Stomach (tissue), 9 donors: ENCODE measurements around the gene C2CD2. TPM values are rescaled to one million over a fixed set of nuclear protein-coding genes. Genes with fewer than 3 reads are reported as not detected.

ENCODE experiments used
- DNase-seq, 2 donors: peaks; one replicate each; pipeline versions ENCODE4 v3.0.0 to v3.0.0-alpha.2; 2013 to 2019
- H3K27ac ChIP-seq, 5 donors: fragments of 200-600 bp in 4 of 5; sonication (generic) in 4 of 5; one replicate each; pipeline ENCODE4 v1.5.1; 2013 to 2019; ENCODE audit warnings: mild to moderate bottlenecking in 1 of 5, moderate library complexity in 1 of 5
- H3K27me3 ChIP-seq, 3 donors: fragments of 200-600 bp; sonication (generic); one replicate each; pipeline ENCODE4 v1.5.1; 2017 to 2019; ENCODE audit warnings: mixed run types in 1 of 3
- H3K36me3 ChIP-seq, 4 donors: fragments of 200-600 bp; sonication (generic); 1 replicate in 3 of 4; 2 replicates in 1 of 4; pipeline ENCODE4 v1.5.1; 2016 to 2019
- H3K4me1 ChIP-seq, 4 donors: fragments of 200-600 bp; sonication (generic); one replicate each; pipeline ENCODE4 v1.5.1; 2016 to 2019
- H3K4me3 ChIP-seq, 4 donors: fragments of 200-600 bp; sonication (generic) in 3 of 4; one replicate each; pipeline ENCODE4 v1.5.1; 2016 to 2019; ENCODE audit warnings: mild to moderate bottlenecking in 1 of 4
- H3K9me3 ChIP-seq, 4 donors: fragments of 200-600 bp; sonication (generic); one replicate each; pipeline ENCODE4 v1.5.1; 2016 to 2019
- EP300 ChIP-seq: sonication (generic); formaldehyde crosslinking; IDR thresholded peaks from one replicate; pipeline ENCODE4 v1.6.1; 2017; ENCODE audit warnings: antibody characterized with exemption
- POLR2A ChIP-seq, 4 donors: fragments of 450-650 bp; IDR thresholded peaks; one replicate each; pipeline ENCODE4 v1.6.1; 2016; ENCODE audit warnings: antibody characterized with exemption in 4 of 4, control low read depth in 2 of 4, mild to moderate bottlenecking in 1 of 4, moderate library complexity in 1 of 4
- POLR2AphosphoS5 ChIP-seq, 3 donors: sonication (generic); formaldehyde crosslinking; IDR thresholded peaks; one replicate each; pipeline ENCODE4 v1.6.1; 2016; ENCODE audit warnings: antibody characterized with exemption in 3 of 3
- WGBS, 5 donors: extraction: QIAGEN DNeasy Blood & Tissue Kit in 3 of 5; methylation state at CpG; one replicate each; pipeline versions ENCODE4 v1.1.5 to v1.1.7; 2013 to 2018; 5-methylcytosine and 5-hydroxymethylcytosine counted together
- intact Hi-C: fragments of 100-400 bp; cut with DNase I; formaldehyde crosslinking; loops from one replicate; pipeline ENCODE4 v1.15.1; 2023; ENCODE audit warnings: low total_unique reads
- polyA plus RNA-seq, 3 donors: library from polyadenylated mRNA; stranded (reverse); fragments of 200-250 nt; gene quantifications; one replicate each; pipeline ENCODE4 v1.2.3, GENCODE V29; 2013
- total RNA-seq, 5 donors: library from RNA; depleted of rRNA; stranded (reverse); fragments of >200 nt; gene quantifications; one replicate each; pipeline versions ENCODE4 v1.1.0 to v1.2.3, GENCODE V29; 2014 to 2016
- TF ChIP-seq, protein P1 (sequence below), 7 experiments: fragments of 450-650 bp in 4 of 7; fragments of 200-600 bp in 3 of 7; sonication (generic) in 3 of 7; IDR thresholded peaks; one replicate each; pipeline ENCODE4 v1.5.1; 2016 to 2019; ENCODE audit warnings: antibody characterized with exemption in 7 of 7, control low read depth in 2 of 7, mild to moderate bottlenecking in 1 of 7
- donor health status: healthy with polysubstance abuse.
- donor health status: Bipolar disorder and iron deficiency.
- donor health status: healthy.

Gene C2CD2
- total and polyA plus RNA-seq, 8 donors = 4.6 to 31.9 (median 16.0) TPM

DNA sequence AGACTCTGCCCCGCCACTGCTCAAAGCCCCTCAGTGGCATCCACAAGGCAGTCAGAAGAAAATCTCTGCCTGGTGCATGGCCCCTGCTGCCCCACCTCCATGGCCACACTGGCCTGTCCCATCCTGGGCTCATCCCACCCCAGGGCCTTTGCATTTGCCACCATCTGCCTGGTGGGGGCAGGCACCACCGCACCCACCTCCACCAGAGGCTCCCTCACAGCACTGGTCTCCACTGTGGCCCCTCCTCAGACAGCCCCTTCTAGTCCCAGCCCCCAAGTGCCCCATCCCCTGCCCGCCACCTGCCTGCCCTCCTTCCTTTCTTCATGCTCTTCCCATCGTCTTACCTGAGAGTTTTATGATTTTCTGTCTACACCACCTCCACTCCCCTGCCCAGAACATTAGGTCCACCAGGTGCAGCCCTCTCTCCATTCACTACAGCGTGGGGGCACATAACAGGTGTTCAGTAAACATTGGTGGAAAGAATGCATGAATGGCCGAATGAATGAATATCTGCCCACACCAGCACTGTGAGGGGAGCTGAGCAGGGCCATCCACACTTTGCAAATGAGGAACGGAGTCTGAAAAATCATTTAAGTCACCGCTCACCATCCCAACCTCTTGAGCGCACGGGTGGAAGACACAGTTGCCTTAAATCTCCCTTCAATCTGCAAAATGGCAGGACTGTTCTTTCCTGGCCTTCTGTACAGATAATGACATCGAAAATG, 76.7 kb downstream of the C2CD2 start:
- no peak for TF ChIP-seq POLR2AphosphoS5 (IDR thresholded peaks at IDR 0.05)
- no peak for TF ChIP-seq EP300
- TF ChIP-seq POLR2A (IDR thresholded peaks at IDR 0.05) = no peak
- TF ChIP-seq, protein P1, sequence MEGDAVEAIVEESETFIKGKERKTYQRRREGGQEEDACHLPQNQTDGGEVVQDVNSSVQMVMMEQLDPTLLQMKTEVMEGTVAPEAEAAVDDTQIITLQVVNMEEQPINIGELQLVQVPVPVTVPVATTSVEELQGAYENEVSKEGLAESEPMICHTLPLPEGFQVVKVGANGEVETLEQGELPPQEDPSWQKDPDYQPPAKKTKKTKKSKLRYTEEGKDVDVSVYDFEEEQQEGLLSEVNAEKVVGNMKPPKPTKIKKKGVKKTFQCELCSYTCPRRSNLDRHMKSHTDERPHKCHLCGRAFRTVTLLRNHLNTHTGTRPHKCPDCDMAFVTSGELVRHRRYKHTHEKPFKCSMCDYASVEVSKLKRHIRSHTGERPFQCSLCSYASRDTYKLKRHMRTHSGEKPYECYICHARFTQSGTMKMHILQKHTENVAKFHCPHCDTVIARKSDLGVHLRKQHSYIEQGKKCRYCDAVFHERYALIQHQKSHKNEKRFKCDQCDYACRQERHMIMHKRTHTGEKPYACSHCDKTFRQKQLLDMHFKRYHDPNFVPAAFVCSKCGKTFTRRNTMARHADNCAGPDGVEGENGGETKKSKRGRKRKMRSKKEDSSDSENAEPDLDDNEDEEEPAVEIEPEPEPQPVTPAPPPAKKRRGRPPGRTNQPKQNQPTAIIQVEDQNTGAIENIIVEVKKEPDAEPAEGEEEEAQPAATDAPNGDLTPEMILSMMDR (IDR thresholded peaks at IDR 0.05) = no peak
- Histone ChIP-seq H3K36me3 (peaks cover 0 to 11% (median 3%) of the 10 kb centered on the region in 4 donors), H3K27me3 (no peaks in the 10 kb centered on the region), H3K9me3 (no peaks in the 10 kb centered on the region), H3K27ac (peak overlapping the region in 1 of 5 donors; percentile 77), H3K4me1 (peaks cover 0 to 32% (median 21%) of the 10 kb centered on the region in 4 donors), H3K4me3 (peak overlapping the region in 2 of 4 donors; percentile 76 to 78)
- 85 to 93% (median 90%) methylated on average over 11 of the region's 11 CpGs for WGBS, 5 donors
- intact Hi-C loops = loop anchor here (10.0 kb wide), 1 partner anchor 48 kb away; no protein-coding TSS in a partner anchor
- DNase-seq = no peak

DNA sequence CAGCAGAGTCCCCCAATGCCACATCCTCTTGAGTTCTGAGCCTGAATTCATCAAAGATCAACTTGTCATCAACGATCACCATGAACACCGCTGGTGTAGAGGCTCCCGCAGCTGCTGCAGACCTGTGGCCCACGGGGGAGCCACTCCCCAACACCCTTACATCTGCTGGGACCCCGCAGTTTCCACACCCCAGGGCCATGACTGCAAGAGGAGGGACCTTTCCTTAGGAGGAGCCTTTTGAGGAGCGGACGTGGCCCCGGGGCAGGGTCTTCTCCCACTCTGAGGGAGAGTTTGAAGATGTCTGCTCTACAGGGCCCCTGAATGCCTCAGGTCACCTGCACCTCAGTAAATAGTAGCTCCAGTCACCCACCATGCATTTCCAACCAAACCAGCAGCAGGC, 77.4 kb downstream of the C2CD2 start:
- TF ChIP-seq, protein P1 (IDR thresholded peaks at IDR 0.05) = no peak
- TF ChIP-seq EP300 (no peak), POLR2AphosphoS5 (IDR thresholded peaks at IDR 0.05) (no peak), POLR2A (IDR thresholded peaks at IDR 0.05) (no peak)
- WGBS, 5 donors = 91 to 97% (median 93%) methylated on average over 8 of the region's 8 CpGs
- H3K27me3 ChIP-seq = no peaks in the 10 kb centered on the region
- peaks cover 0 to 32% (median 21%) of the 10 kb centered on the region in 4 donors for H3K4me1 ChIP-seq
- intact Hi-C loops = loop anchor here (10.0 kb wide), 1 partner anchor 48 kb away; no protein-coding TSS in a partner anchor
- no peak overlapping the region for H3K4me3 ChIP-seq
- peaks cover 0 to 11% (median 3%) of the 10 kb centered on the region in 4 donors for H3K36me3 ChIP-seq
- no peak overlapping the region for H3K27ac ChIP-seq
- no peak for DNase-seq
- no peaks in the 10 kb centered on the region for H3K9me3 ChIP-seq

DNA sequence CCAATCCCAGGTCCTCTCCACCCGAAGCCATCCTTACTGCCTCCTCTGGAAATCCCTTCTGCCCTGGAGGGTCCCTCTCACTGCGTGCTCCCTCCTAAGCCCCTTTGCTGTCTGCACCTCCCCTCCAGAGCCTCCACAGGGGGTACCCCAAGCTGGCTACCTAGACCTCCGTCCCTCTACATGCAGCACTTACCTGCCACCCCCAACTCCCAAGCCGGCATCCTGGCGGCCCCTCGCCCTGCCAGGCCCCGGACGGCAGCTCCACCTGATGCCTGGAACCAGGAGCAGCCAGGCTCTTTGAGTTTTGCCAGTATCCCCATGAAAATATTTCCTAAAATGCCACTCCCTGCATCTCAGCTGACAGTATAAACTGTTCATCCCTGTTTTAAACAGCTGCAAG, 78.7 kb downstream of the C2CD2 start:
- Histone ChIP-seq H3K27me3 (no peaks in the 10 kb centered on the region), H3K9me3 (no peaks in the 10 kb centered on the region), H3K36me3 (peaks cover 0 to 11% (median 3%) of the 10 kb centered on the region in 4 donors), H3K4me1 (peaks cover 0 to 29% (median 19%) of the 10 kb centered on the region in 4 donors), H3K4me3 (no peak overlapping the region), H3K27ac (no peak overlapping the region)
- intact Hi-C loops = loop anchor here (10.0 kb wide), 1 partner anchor 50 kb away; no protein-coding TSS in a partner anchor
- TF ChIP-seq POLR2A (IDR thresholded peaks at IDR 0.05) = no peak
- TF ChIP-seq POLR2AphosphoS5 (IDR thresholded peaks at IDR 0.05) = no peak
- TF ChIP-seq, protein P1 (IDR thresholded peaks at IDR 0.05) = no peak
- no peak for TF ChIP-seq EP300
- no peak for DNase-seq
- 94 to 98% (median 95%) methylated on average over 8 of the region's 8 CpGs for WGBS, 5 donors

DNA sequence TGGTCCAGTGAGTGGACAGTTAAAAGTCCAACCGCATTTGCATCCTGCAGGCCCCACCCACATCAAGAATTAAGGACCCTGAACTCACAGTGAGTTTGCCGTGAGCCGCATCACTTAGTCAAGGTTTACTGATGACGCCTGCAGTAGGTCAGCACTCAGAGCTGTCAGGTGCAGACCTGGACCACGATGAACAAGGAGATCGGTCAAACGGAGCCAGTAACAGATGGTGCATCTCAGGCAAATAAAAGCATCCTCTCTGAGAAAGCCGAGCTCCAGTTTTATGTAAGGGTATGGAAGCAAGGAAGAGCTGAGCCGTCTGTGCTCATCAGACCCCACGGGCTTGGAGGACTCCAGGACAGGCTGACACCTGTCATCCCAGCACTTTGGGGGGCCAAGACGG, 79.2 kb downstream of the C2CD2 start:
- Histone ChIP-seq H3K9me3 (no peaks in the 10 kb centered on the region), H3K4me3 (no peak overlapping the region), H3K36me3 (peaks cover 0 to 11% (median 3%) of the 10 kb centered on the region in 4 donors), H3K4me1 (peaks cover 0 to 24% (median 14%) of the 10 kb centered on the region in 4 donors), H3K27me3 (no peaks in the 10 kb centered on the region), H3K27ac (no peak overlapping the region)
- DNase-seq = no peak
- WGBS, 5 donors = 72 to 91% (median 87%) methylated on average over 11 of the region's 11 CpGs
- intact Hi-C loops = loop anchor here (10.0 kb wide), 1 partner anchor 50 kb away; no protein-coding TSS in a partner anchor
- TF ChIP-seq POLR2A (IDR thresholded peaks at IDR 0.05) = no peak
- TF ChIP-seq EP300 = no peak
- no peak for TF ChIP-seq POLR2AphosphoS5 (IDR thresholded peaks at IDR 0.05)
- TF ChIP-seq, protein P1 (IDR thresholded peaks at IDR 0.05) = no peak
